ENCODE results near the gene UBTD2. TPM values are rescaled to one million over a fixed set of nuclear protein-coding genes. Genes with fewer than 3 reads are reported as not detected.

Gene UBTD2
- total RNA-seq, 1 experiment from 2014 or later, result 40.0 TPM

Other genes starting within 250 kb of the UBTD2 start
- 14.2 and 17.0 TPM in 2 replicates for gene STK10, start 95.5 kb downstream of the UBTD2 start, total RNA-seq (2014; rRNA removed; shearing (Covaris generic))
- not detected in 2 replicates for gene EFCAB9, start 89.6 kb downstream of the UBTD2 start, total RNA-seq (2014; rRNA removed; shearing (Covaris generic))
- gene SH3PXD2B, start 170.8 kb upstream of the UBTD2 start, total RNA-seq (2014; rRNA removed; shearing (Covaris generic)), result 6.2 and 17.7 TPM in 2 replicates

All from G401 (cell line).